HG03159 (cell line): ENCODE data around the gene F13A1.

Source experiments
- ATAC-seq: cut with Tn5 transposase; IDR thresholded peaks from one replicate; pipeline ENCODE4 v1.9.1; 2021; ENCODE audit warnings: mild to moderate bottlenecking, moderate library complexity; ENCODE audit not compliant: unreplicated experiment

F13A1 gene

GRCh38 chr6:6195080-6195479, 125.4 kb downstream of the F13A1 start:
- no peak for ATAC-seq

GRCh38 chr6:6193221-6193745, 127.2 kb downstream of the F13A1 start:
- no peak for ATAC-seq

GRCh38 chr6:6191909-6192308, 128.6 kb downstream of the F13A1 start:
- no peak for ATAC-seq

GRCh38 chr6:6191476-6191875, 129.0 kb downstream of the F13A1 start:
- ATAC-seq: no peak

DNA sequence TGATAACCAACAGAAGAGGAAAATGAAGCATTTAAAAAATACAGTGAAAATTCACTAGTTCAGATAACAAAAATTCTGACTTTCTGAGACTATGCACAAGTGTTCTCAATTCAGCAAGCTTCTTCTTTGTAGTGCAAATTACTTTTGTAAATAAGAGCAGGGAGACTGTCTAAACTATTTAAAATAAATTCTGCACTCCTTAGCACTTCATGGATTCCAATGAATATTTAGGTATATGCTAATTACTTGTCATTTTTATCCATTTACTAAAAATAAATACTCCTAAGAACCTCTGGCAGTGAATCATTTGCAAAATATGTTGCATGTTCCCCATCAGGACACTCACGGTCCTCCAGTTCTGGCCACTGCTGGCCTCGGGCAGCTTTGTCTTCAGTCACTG, 139.8 kb downstream of the F13A1 start:
- no peak for ATAC-seq

- ATAC-seq: no peak
These were observed 140.4 kb downstream of the F13A1 start for GRCh38 chr6:6179858-6180623.

DNA sequence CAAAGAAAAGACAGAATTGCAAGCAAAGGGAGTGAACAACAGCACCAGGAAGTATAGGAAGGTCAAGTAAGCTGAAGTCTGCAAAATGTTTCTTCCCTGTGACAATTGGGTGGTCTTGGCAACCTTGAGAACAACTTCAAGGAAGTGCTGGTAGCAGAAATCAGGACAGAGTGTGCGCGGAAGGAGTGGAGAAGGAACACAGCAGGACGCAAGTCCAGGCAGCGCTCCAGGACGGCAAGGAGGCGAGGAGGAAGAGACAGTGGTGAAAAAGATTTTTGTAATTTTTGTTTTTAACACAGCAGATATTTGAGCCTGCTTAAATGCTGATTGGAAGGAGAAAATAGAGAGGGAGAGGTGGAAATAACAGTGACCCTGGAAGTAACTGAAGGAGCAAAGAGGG, 141.7 kb downstream of the F13A1 start:
- no peak for ATAC-seq

DNA sequence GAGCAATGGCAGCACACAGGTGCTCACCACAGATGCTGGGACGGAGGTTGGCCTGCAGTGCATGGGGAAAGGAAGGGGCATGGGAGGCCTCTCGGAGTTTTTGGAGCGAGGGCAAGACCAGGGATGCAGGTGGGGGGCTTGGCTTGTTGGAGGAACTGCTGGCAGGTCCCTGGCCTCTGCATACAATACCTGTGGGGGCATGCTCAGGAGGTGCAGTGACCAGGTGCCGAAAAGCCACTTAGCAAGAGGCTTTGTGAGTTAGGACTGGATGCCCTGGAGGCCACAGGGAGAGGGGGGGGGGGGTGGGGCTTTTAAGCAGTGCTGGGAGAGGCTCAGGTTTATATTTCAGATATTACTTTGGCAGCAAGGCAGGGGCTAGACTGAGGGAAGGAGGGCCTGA, 142.7 kb downstream of the F13A1 start:
- no peak for ATAC-seq

DNA sequence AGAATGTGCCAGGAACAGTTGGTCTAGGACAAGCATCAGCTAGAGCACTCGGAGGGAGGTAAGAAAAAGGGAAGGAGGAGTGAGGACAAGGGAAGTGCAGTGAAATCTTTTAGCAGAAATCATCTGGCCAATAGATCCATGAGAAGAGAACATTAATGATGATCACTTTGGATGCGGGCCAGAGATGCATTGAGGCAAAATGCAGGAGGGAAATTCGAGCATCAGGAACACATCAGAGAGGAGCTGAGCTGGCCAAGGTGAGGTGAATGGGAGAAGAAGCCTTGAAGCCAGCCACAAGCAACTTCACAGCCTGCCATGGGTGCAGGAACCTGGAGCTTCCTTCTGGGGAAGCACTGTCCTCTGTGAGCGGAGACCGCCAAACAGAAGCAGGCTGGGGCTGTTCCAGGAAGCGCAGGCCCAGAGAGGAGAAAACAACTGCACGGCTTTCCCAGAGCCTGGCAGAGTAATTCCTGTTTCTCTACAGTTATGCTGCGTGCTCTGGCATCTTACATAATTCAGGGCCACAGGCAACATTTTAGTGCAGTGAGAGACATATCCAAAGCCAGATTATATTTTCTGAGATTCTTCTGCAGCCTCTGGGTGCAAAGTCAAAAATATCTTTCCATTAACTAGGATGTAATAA, 143.8 kb downstream of the F13A1 start:
- no peak for ATAC-seq

DNA sequence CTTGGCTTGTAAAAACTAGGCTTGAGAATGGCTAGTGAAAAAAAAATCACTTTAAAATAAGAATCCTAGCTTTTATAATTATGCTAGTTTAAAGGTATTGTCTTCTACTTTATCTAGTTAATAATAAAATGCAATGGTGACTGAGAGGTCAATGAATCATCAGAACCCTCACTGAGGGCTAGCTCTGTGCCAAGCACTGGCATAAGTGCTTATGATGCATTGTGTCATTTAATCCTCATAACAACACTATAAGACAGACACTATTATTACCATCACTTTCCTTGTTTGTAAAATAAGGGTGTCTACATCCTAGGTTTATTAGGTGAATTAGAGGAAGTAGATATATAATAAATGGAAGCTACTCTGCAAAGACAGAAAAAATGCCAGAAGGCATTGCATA, 144.3 kb downstream of the F13A1 start:
- no peak for ATAC-seq

GRCh38 chr6:6169141-6169540, 151.3 kb downstream of the F13A1 start:
- ATAC-seq: no peak

DNA sequence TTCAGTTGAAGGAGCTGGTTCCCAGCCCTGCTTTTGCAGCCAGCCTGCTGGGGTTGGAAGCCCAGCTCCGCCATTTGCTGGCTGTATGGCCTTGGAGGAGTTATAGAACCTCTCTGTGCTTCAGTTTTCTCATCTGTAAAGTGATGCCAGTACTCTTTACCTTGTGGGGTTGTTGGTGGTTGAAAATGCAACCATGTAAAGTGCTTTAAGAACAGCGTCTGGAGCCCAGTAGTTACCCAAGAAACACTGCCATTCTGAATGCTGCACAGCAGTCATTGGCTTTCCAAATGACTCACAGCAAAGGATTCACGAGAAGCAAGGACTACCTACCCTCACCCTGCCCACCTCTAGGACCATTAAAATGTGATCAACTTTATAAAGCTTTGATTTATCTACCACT, 154.4 kb downstream of the F13A1 start:
- ATAC-seq: no peak

- no peak for ATAC-seq
These were observed 156.1 kb downstream of the F13A1 start for GRCh38 chr6:6164367-6164766.

DNA sequence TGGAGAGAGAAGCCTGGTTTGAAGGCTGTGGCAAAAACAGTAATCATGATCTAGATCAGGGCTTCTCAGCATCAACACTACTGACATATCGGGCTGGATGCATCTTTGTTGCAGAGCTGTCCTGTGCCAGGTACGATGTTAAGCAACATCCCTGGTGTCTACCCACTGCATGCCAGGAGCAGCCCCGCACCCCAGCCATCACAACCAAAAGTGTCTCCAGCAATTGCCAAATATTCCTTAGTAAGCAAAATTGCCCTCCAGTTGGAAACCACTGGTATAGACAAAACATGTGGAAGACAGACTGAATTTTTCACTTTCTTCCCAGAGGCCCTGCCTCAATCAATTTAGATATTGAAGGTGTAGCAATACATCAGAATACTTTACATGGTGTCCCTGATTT, 166.1 kb downstream of the F13A1 start:
- ATAC-seq: no peak

DNA sequence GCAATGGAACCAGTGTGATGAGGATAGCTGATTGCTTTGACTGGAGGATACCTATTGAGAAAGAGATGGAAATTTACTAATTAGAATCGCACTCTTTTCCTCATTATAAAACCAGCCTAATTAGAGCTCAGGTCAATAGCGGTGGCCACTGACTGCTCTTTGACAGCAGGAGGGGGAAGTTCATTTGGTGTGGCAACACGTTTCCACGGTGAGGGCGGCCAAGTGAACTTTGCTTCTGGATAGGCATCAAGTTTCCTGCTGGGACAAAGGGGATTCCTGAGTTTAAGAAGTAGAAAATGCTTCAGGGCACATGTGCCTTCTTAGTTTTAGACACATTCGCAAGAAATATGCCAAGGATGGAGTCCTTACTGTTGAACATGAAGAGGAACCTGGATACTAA, 168.4 kb downstream of the F13A1 start:
- no peak for ATAC-seq

DNA sequence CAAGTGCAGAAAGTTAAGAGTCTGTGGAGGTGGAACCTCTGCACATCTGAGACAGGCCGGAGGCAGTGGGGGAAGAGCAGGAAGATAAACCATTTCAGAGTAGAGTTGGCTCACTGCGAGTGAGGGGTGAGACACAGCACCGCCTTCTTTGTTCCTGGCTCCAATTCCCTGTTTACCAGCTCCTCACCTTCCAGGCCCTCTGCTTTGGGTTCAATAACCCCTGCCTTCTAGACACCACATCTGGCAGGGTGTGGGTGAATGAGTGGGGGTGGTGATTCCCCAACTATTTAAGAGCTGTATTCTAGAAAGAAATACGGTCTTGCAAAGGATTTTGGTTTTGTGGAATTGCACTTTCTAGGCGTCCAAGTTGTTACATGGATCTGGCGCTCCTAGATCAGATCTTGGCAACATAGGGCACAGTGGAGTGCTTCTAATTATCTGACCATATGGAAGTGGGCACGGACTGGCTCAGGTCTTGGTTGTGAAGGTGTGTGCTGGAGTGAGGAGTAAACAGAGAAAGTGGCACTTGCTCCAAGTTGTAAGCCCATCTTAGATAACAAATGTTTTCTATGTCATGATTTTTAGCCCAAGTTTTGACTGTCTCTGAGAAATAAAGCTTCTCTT, 172.2 kb downstream of the F13A1 start:
- ATAC-seq: no peak

DNA sequence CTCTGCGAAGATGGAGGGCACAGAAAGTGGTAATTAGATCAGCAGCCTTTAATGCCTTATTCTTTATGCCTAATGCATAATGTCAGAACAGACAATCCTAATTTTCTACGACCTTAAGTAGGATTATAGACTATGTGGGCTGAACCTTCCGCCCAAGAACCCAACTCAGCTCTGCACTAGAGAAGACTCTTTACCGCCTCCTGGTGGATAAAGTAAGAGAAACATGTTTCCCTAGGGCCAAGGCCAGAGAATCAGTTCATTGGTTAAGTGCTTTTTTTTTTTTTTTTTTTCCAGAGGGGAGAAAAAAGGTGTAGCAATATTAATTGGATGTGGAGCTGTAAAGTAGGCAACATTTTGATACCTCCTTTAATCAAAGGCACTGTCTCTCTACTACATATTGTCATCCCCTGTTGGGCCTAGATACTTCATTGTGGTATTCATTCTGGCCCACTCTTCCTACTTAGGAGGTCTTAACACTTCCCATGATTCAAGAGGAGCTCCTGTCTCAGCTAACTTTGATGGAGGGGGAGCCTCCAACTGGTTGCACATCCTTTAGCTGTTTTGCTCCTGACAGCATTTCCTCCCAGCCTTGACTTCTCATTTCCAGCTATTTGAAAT, 188.9 kb downstream of the F13A1 start:
- no peak for ATAC-seq

DNA sequence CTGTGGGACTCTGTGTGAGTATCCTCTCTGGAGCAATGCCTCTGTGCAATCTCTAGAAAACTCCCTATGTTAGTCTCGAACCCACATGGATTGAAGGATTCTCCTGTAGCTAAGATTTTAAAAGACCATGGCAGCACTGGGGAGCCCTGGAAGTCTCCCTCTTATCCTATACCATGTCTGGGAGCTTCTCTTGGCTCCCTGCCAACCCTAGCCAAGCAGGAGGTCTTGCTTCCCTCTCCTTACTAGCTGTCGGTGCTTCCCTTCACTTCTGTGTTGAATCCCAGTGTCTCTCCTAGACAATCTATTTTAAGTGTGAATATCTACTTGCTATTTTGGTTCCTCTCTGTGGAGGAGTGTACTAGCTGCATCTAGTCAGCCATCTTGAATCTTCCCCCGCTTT, 195.0 kb downstream of the F13A1 start:
- no peak for ATAC-seq

DNA sequence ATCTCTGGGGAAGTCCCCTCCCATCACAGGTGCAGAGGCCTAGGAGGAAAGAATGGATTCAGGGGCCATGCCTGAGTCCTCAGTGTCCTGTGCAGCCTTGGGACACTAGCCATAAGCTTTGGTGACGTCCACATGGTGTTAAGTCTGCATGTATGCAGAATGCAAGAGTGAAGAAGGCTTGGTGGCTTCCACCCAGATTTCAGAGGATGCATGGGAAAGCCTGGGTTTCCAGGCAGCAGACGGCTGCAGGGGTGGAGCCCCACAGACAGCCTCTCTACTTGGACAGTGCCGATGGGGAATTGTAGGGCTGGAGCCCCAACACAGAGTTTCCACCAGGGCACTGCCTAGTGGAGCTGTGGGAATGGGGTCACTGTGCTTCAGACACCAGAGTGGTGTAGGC, 196.7 kb downstream of the F13A1 start:
- ATAC-seq: no peak

DNA sequence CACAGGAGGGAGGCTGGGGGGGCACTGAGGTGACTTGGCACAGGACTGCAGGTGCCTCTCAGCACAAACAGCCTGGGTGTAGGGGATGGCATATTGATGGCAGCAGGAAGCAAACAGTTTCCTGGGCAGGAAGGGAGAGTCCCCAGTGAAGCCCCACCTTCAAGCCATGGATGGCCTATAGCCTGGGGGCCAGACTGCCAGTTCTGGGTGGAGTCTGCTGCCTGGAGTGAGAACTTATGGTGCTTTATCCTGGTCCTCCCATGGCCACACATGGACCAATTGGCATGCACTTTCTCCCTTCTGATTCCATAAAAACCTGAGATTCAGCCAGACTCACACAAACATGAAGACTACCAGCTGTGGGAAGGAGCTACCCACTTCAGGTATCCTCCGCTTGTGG, 198.5 kb downstream of the F13A1 start:
- ATAC-seq: no peak

DNA sequence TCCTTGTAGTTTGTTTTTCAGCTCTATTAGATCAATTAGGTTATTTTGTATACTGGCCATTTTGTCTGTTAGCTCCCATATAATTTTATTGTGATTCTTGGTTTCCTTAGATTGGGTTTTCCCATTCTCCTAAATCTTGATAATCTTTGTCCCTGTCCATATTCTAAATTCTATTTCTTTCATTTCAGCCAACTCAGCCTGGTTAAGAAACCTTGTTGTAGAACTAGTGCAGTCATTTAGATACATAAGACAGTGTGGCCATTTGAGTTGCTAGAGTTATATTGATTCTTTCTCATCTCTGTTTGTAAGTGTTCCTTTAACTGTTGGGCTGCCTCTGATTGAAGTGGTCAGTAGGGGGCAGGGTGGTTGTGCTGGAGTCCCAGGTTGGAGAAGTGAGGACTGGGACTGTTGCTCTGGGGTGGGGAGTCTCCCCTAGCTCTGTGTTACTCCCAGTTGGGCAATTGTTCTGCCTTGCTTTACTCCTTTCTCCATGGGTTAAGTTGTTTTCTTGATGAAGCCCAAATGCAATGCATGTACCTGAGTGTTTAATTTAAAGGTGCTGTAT, 214.9 kb downstream of the F13A1 start:
- ATAC-seq: no peak
